Measurements from ENCODE around the gene MOB3B. TPM values are rescaled to one million over a fixed set of nuclear protein-coding genes. Genes with fewer than 3 reads are reported as not detected.
A peak's percentile ranks its signal among the peaks of the same experiment; 100 is the strongest.

The MOB3B gene
- 17.8 TPM for total RNA-seq
- long read RNA-seq, full-length matches to known transcripts = 27 of 30 reads
- long read RNA-seq, partial matches to known transcripts = 0 of 30 reads
- long read RNA-seq, other reads (novel, unspliced or antisense) = 3 of 30 reads

- intact Hi-C loops (cut with DNase I) = no loop called here
- DNase-seq (peak; percentile 92), ATAC-seq (peak; percentile 90)
- Histone ChIP-seq H3K4me3 (peak within 1 kb of the TSS; percentile 86), H3K4me1 (peaks cover 14% of the 10 kb centered on the region), H3K27ac (peak within 1 kb of the TSS; percentile 89), H3K27me3 (no peaks in the 10 kb centered on the region), H3K36me3 (no peaks in the 10 kb centered on the region), H3K9me3 (no peaks in the 10 kb centered on the region)
- TF ChIP-seq CTCF (IDR thresholded peaks at IDR 0.05) = peak; percentile 94
Measured at GRCh38 chr9:27529316-27530278, at the start of gene MOB3B. TSS of gene MOB3B (minus strand) at chr9:27529814. CDS start at chr9:27455550, 74,264 bp downstream.

GRCh38 chr9:27573634-27574590 is 44.3 kb upstream of the MOB3B start:
- Histone ChIP-seq H3K9me3 (no peaks in the 10 kb centered on the region), H3K4me1 (peaks cover 15% of the 10 kb centered on the region), H3K4me3 (peak overlapping the region; percentile 86), H3K36me3 (no peaks in the 10 kb centered on the region), H3K27ac (peak overlapping the region; percentile 99), H3K27me3 (no peaks in the 10 kb centered on the region)
- intact Hi-C loops (cut with DNase I) = no loop called here
- peak; percentile 95 for DNase-seq
- ATAC-seq = peak; percentile 90
- no peak for TF ChIP-seq CTCF (IDR thresholded peaks at IDR 0.05)

GRCh38 chr9:27572918-27573633 is 43.5 kb upstream of the MOB3B start, which contains the start of gene C9orf72:
TSS of gene C9orf72 (minus strand) at chr9:27573481. CDS start at chr9:27567120, 6,361 bp downstream.
- Histone ChIP-seq H3K27ac (peak within 1 kb of the TSS; percentile 99), H3K9me3 (no peaks in the 10 kb centered on the region), H3K36me3 (no peaks in the 10 kb centered on the region), H3K4me1 (peaks cover 15% of the 10 kb centered on the region), H3K27me3 (no peaks in the 10 kb centered on the region), H3K4me3 (peak within 1 kb of the TSS; percentile 86)
- ATAC-seq (peak; percentile 94), DNase-seq (peak; percentile 94)
- no peak for TF ChIP-seq CTCF (IDR thresholded peaks at IDR 0.05)
- intact Hi-C loops (cut with DNase I) = no loop called here

- ATAC-seq (peak; percentile 65), DNase-seq (no peak)
- Histone ChIP-seq H3K4me1 (peaks cover 15% of the 10 kb centered on the region), H3K27me3 (no peaks in the 10 kb centered on the region), H3K4me3 (peak overlapping the region; percentile 86), H3K9me3 (no peaks in the 10 kb centered on the region), H3K27ac (peak overlapping the region; percentile 99), H3K36me3 (no peaks in the 10 kb centered on the region)
- no peak for TF ChIP-seq CTCF (IDR thresholded peaks at IDR 0.05)
- intact Hi-C loops (cut with DNase I) = no loop called here
Measured at GRCh38 chr9:27572566-27572917, 42.9 kb upstream of the MOB3B start.

GRCh38 chr9:27572061-27572460 is 42.4 kb upstream of the MOB3B start:
- Histone ChIP-seq H3K27me3 (no peaks in the 10 kb centered on the region), H3K36me3 (no peaks in the 10 kb centered on the region), H3K9me3 (no peaks in the 10 kb centered on the region), H3K4me3 (peak overlapping the region; percentile 86), H3K4me1 (peaks cover 15% of the 10 kb centered on the region), H3K27ac (peak overlapping the region; percentile 99)
- DNase-seq (no peak), ATAC-seq (no peak)
- no peak for TF ChIP-seq CTCF (IDR thresholded peaks at IDR 0.05)
- intact Hi-C loops (cut with DNase I) = no loop called here

Data from upper lobe of right lung (tissue), 1 donor.